HepG2 (cell line): Measurements from ENCODE around the gene PDE5A.

Source experiments
- CTCF ChIP-seq: sonication (generic); formaldehyde crosslinking; IDR thresholded peaks from 2 replicates; pipeline ENCODE4 v1.5.0; 2020; ENCODE audit warnings: mild to moderate bottlenecking, missing genetic modification reagents, moderate library complexity
- POLR2A ChIP-seq, 2 experiments: IDR thresholded peaks; 2 replicates each; pipeline ENCODE4 v1.6.1; 2011; ENCODE audit warnings: low read depth in 2 of 2, low read length in 2 of 2, mild to moderate bottlenecking in 1 of 2, moderate library complexity in 1 of 2; ENCODE audit not compliant: insufficient read depth in 1 of 2
- ZNF496 ChIP-seq: sonication (generic); formaldehyde crosslinking; IDR thresholded peaks from 2 replicates; pipeline ENCODE4 v1.8.1; 2023; ENCODE audit warnings: mild to moderate bottlenecking, moderate library complexity, missing genetic modification reagents; ENCODE audit not compliant: insufficient replicate concordance

GRCh38 chr4:119589165-119589564 is 39.4 kb downstream of the PDE5A start:
- no peak for TF ChIP-seq POLR2A (IDR thresholded peaks at IDR 0.05; ENCODE audit: insufficient read depth in 1 of 2, low read depth in 2 of 2, low read length in 2 of 2)
- no peak for TF ChIP-seq ZNF496
- no peak for TF ChIP-seq CTCF (CRISPR knock-in tag)
